Epithelial cell of esophagus (primary cell): Measurements from ENCODE around the gene SLC6A6.

Experiments used
- DNase-seq: peaks from one replicate; pipeline ENCODE4 v3.0.0; 2010; ENCODE audit warnings: low read depth
- H3K4me3 ChIP-seq: 2 replicates; pipeline ENCODE4 v1.5.1; 2011; ENCODE audit warnings: mild to moderate bottlenecking, low read length, control low read depth
- CTCF ChIP-seq: IDR thresholded peaks from 2 replicates; pipeline ENCODE4 v1.5.1; 2011; ENCODE audit warnings: low read depth, mild to moderate bottlenecking, low read length, control low read depth, inconsistent platforms; ENCODE audit not compliant: insufficient read depth; ENCODE audit errors: missing control alignments

The SLC6A6 gene

GRCh38 chr3:14508966-14509795 is 106.8 kb downstream of the SLC6A6 start:
- no peak overlapping the region for H3K4me3 ChIP-seq
- TF ChIP-seq CTCF: peak; percentile 82
- peak; percentile 47 for DNase-seq

- no peak for TF ChIP-seq CTCF
- H3K4me3 ChIP-seq: no peak overlapping the region
- DNase-seq: no peak
Measured at GRCh38 chr3:14509796-14510100, 107.3 kb downstream of the SLC6A6 start.

GRCh38 chr3:14510838-14511622 is 108.6 kb downstream of the SLC6A6 start:
- no peak for DNase-seq
- no peak overlapping the region for H3K4me3 ChIP-seq
- TF ChIP-seq CTCF: no peak

- DNase-seq: no peak
- TF ChIP-seq CTCF: no peak
Measured at GRCh38 chr3:14511623-14512280, 109.3 kb downstream of the SLC6A6 start.

GRCh38 chr3:14512281-14512941 is 110.0 kb downstream of the SLC6A6 start:
- H3K4me3 ChIP-seq: no peak overlapping the region
- DNase-seq: no peak
- no peak for TF ChIP-seq CTCF

More at GRCh38 chr3:14511623-14512280, 109.3 kb downstream of the SLC6A6 start:
- no peak overlapping the region for H3K4me3 ChIP-seq

GRCh38 chr3:14512942-14513327 is 110.5 kb downstream of the SLC6A6 start:
- no peak for DNase-seq
- TF ChIP-seq CTCF: no peak
- no peak overlapping the region for H3K4me3 ChIP-seq
